ENCODE measurements around the gene POLA2.
"Not testable (repeated sequence)": the region's sequence is repeated elsewhere in the genome, so short reads cannot be mapped to it uniquely, and the experiment has no call there.

- TF ChIP-seq YY1 (IDR thresholded peaks at IDR 0.05; ENCODE audit: insufficient read depth, insufficient read length); SUZ12 (IDR thresholded peaks at IDR 0.05; ENCODE audit: extremely low read depth, insufficient read depth, insufficient read length); ZNF274 (IDR thresholded peaks at IDR 0.05; ENCODE audit: low read depth, low read length): not testable (repeated sequence)
Observed at GRCh38 chr11:65245046-65245445, 16.7 kb upstream of the POLA2 start.
